Choroid plexus epithelial cell (primary cell): ENCODE measurements around the gene CD247.

ENCODE experiments used
- DNase-seq: peaks from one replicate; pipeline ENCODE4 v3.0.0-alpha.2; 2010; ENCODE audit warnings: low read depth
- H3K4me3 ChIP-seq: 2 replicates; pipeline ENCODE4 v1.5.1; 2011; ENCODE audit warnings: low read depth, mild to moderate bottlenecking, control low read depth, low read length, moderate library complexity
- CTCF ChIP-seq: conservative IDR thresholded peaks from 2 replicates; pipeline ENCODE4 v1.5.1; 2011; ENCODE audit warnings: low read depth, mild to moderate bottlenecking, control low read depth, inconsistent platforms, low read length, moderate library complexity

CD247 gene

DNA sequence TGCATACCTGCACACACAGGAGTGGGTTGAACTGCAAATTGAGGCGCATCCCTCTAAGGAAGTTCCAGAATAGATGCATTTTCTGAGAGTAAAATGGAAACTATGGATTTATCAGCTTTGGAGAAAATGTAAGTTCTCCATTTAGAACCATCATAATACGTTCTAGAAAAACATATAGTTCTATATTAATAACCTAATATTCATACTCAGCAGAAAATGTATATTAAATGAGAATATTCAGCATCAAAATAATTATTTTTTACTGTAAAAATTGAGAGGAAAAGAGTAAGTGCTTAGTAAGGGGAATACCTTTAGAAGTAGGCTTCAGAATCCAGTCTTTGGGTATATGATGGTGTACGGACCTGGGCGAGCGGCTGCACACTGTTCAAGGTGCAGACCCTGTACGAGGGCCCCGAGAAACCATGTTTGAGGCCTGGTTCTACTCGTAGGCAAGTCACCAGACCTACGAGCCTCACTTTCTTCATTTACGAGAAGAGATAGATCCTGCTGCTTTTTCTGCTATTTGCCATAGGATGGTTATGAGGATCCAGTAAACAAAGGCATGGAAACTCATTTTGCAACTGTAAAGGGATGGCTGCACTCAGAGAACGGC lies 6.8 kb downstream of the CD247 start:
- no peak for DNase-seq
- no peak for TF ChIP-seq CTCF
- H3K4me3 ChIP-seq: no peak overlapping the region

GRCh38 chr1:167510881-167511280 lies 7.4 kb downstream of the CD247 start:
- no peak for TF ChIP-seq CTCF
- DNase-seq: no peak
- no peak overlapping the region for H3K4me3 ChIP-seq

DNA sequence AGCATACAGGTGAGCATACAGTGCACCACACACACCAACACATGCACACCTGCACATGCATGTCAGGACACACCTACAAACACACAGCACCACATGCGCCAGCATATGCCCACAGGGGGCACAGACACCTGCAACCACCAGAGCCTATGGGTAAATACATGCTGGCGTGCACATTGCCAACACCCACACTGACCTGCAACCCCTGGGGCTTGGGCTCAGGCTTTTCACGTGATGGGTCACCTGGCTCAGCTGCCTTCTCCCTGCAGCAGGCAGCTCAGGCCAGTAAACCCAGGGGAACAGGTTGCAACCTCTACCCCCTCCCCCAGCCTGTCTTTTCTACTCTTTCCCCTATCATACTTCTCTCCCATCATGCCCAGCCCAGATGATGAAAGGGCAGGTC lies 8.1 kb downstream of the CD247 start:
- no peak for TF ChIP-seq CTCF
- no peak for DNase-seq
- H3K4me3 ChIP-seq: no peak overlapping the region

- DNase-seq: no peak
- TF ChIP-seq CTCF: no peak
- H3K4me3 ChIP-seq: no peak overlapping the region
Observed at GRCh38 chr1:167509587-167509986, 8.7 kb downstream of the CD247 start.

GRCh38 chr1:167507719-167508118 lies 10.6 kb downstream of the CD247 start:
- no peak overlapping the region for H3K4me3 ChIP-seq
- no peak for DNase-seq
- TF ChIP-seq CTCF: no peak

DNA sequence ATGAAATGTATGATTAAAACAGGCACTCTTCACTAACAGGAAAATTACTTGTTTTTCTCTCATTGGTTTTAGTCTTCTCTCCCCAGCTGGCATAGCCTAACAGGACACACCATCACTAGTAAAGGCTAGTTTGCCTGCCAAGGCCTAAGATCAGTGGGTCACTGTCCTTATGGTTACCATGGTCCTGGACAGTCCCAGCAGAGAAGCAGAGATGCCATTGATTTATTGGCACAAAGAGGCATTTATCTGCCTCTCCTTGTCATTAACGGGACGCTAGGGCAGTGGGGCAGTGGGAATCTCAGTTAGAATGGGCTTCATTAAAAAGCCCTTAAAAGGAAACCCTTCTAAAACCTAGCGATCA lies 13.9 kb downstream of the CD247 start:
- DNase-seq: no peak
- no peak for TF ChIP-seq CTCF
- no peak overlapping the region for H3K4me3 ChIP-seq

- TF ChIP-seq CTCF: no peak
- H3K4me3 ChIP-seq: no peak overlapping the region
- no peak for DNase-seq
Observed at GRCh38 chr1:167503626-167504466, 14.5 kb downstream of the CD247 start.
